ENCODE data around the gene MAFG. TPM values are rescaled to one million over a fixed set of nuclear protein-coding genes. Genes with fewer than 3 reads are reported as not detected.

Gene MAFG
- total RNA-seq, 1 donor: 19.1 TPM

DNA sequence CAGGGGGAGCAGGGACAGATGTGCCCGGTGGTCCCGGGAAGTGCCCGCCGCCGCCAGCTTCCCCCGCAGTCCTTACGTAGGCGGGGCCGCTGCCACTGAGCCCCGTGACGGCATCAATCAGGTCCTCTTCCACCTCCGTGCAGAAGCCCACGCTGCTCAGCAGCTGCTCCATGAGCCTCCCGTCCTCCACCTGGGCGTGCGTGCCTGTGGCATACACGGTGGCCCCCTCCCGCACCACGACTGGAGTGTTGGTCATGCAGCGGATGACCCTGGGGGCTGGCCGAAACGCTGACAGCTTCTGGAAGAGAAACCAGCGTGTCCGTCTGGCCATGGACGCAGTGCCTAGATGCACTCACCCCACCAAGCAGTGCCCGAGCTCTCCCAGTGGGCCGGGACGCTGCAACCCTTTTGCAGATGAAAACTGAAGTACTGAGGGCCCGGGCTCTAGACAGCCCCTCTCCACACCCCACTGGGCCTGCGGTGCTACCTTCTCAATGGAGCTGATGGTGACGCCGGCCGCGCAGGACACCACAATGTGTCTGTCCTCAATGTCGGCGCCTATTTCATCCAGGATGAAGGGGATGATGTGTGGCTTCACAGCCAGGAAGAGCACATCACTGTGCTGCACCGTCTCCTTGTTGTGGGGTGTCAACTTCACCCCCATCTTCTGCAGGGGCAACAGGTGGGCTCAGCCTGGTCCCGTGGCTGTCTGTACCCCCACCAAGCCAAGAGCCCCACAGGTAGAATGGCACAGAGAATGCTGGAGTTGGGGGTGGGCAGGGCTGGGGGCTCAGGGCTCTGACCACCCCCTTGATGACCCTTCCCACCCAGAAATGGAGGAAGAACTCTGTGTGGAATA lies 7.5 kb upstream of the MAFG start:
- DNase-seq (ENCODE audit: low read depth): no peak
- no peak for TF ChIP-seq CTCF (IDR thresholded peaks at IDR 0.05; ENCODE audit: insufficient read depth, low read length)
- peak overlapping the region; percentile 9 for H3K4me3 ChIP-seq (ENCODE audit: low read depth, low read length)

DNA sequence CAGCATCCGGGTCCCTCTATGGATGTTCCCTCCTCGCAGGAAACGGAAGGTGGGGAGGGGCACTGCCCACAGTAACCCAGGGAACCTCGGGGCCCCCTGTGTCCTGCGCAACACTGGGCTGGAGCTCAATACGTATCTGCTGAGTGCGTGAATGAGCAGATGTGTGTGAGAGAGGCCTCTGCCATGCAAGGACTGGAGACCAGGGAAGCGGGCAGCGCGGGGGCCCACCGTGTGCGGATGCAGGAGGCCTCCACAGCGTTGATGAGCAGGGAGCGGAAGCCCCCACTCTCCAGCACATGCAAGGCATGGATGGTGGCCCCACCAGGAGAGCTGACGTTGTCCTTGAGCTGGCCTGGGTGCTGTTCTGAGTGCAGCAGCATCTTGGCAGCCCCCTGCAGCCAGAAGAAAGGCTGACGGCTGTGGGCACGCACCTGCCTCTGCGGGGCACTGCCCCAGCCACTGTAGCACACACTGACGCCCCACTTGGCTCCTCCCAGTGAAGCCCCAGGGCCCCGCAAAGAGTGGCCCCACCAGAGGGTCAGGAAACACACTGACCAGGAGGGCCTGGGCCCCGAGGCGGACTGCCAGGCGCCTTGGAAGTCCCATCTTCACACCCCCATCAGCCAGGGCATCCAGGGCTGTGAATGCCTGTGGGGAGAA lies 6.7 kb upstream of the MAFG start:
- H3K4me3 ChIP-seq (ENCODE audit: low read depth, low read length): no peak overlapping the region
- no peak for TF ChIP-seq CTCF (IDR thresholded peaks at IDR 0.05; ENCODE audit: insufficient read depth, low read length)
- no peak for DNase-seq (ENCODE audit: low read depth)

GRCh38 chr17:81933178-81933699 lies 5.7 kb upstream of the MAFG start:
- DNase-seq (ENCODE audit: low read depth): no peak
- no peak for TF ChIP-seq CTCF (IDR thresholded peaks at IDR 0.05; ENCODE audit: insufficient read depth, low read length)
- no peak overlapping the region for H3K4me3 ChIP-seq (ENCODE audit: low read depth, low read length)

GRCh38 chr17:81932333-81932983 lies 4.9 kb upstream of the MAFG start:
- DNase-seq (ENCODE audit: low read depth): no peak
- TF ChIP-seq CTCF (IDR thresholded peaks at IDR 0.05; ENCODE audit: insufficient read depth, low read length): no peak
- H3K4me3 ChIP-seq (ENCODE audit: low read depth, low read length): no peak overlapping the region

GRCh38 chr17:81931557-81932332 lies 4.2 kb upstream of the MAFG start:
- no peak for TF ChIP-seq CTCF (IDR thresholded peaks at IDR 0.05; ENCODE audit: insufficient read depth, low read length)
- DNase-seq (ENCODE audit: low read depth): no peak
- H3K4me3 ChIP-seq (ENCODE audit: low read depth, low read length): no peak overlapping the region

- no peak for DNase-seq (ENCODE audit: low read depth)
- no peak overlapping the region for H3K4me3 ChIP-seq (ENCODE audit: low read depth, low read length)
- TF ChIP-seq CTCF (IDR thresholded peaks at IDR 0.05; ENCODE audit: insufficient read depth, low read length): no peak
Observed at GRCh38 chr17:81931189-81931556, 3.6 kb upstream of the MAFG start.

All from fibroblast of the aortic adventitia (primary cell).